ENCODE measurements around the gene SIAH1.
A peak's percentile ranks its signal among the peaks of the same experiment; 100 is the strongest.

SIAH1 gene

GRCh38 chr16:48385253-48386150 lies at the start of gene SIAH1:
TSS of gene SIAH1 (minus strand) at chr16:48385413. CDS start at chr16:48362428, 22,985 bp downstream.
- H3K4me3 ChIP-seq, result peak within 1 kb of the TSS; percentile 88 to 89
- intact Hi-C loops (cut with DNase I; ENCODE audit: low total_unique reads), result no loop called here
- DNase-seq, result peak; percentile 82 to 91

GRCh38 chr16:48434653-48435317 lies 49.6 kb upstream of the SIAH1 start:
- Histone ChIP-seq H3K4me3 (no peak overlapping the region), H3K9me3 (no peaks in the 10 kb centered on the region), H3K4me1 (no peaks in the 10 kb centered on the region), H3K27ac (no peak overlapping the region), H3K27me3 (no peaks in the 10 kb centered on the region), H3K36me3 (no peaks in the 10 kb centered on the region)
- DNase-seq, result no peak
- intact Hi-C loops (cut with DNase I; ENCODE audit: low total_unique reads), result no loop called here
- no peak for TF ChIP-seq CTCF (IDR thresholded peaks at IDR 0.05)

More at GRCh38 chr16:48385253-48386150, at the start of gene SIAH1:
- TF ChIP-seq CTCF (IDR thresholded peaks at IDR 0.05), result no peak
- Histone ChIP-seq H3K27ac (peak within 1 kb of the TSS; percentile 93 to 100), H3K36me3 (no peaks in the 10 kb centered on the region), H3K27me3 (no peaks in the 10 kb centered on the region), H3K9me3 (no peaks in the 10 kb centered on the region), H3K4me1 (peaks cover 0 to 49% (median 28%) of the 10 kb centered on the region in 4 donors)

- intact Hi-C loops (cut with DNase I; ENCODE audit: low total_unique reads), result no loop called here
- no peaks in the 10 kb centered on the region for H3K27me3 ChIP-seq
- no peaks in the 10 kb centered on the region for H3K36me3 ChIP-seq
- no peaks in the 10 kb centered on the region for H3K9me3 ChIP-seq
- no peak overlapping the region for H3K27ac ChIP-seq
- no peak overlapping the region for H3K4me3 ChIP-seq
- DNase-seq, result no peak
- TF ChIP-seq CTCF (IDR thresholded peaks at IDR 0.05), result no peak
- H3K4me1 ChIP-seq, result no peaks in the 10 kb centered on the region
Measured at GRCh38 chr16:48433850-48434530, 48.8 kb upstream of the SIAH1 start.

GRCh38 chr16:48433116-48433849 lies 48.1 kb upstream of the SIAH1 start:
- H3K27me3 ChIP-seq, result no peaks in the 10 kb centered on the region
- TF ChIP-seq CTCF (IDR thresholded peaks at IDR 0.05), result no peak
- H3K4me1 ChIP-seq, result no peaks in the 10 kb centered on the region
- H3K36me3 ChIP-seq, result no peaks in the 10 kb centered on the region
- intact Hi-C loops (cut with DNase I; ENCODE audit: low total_unique reads), result no loop called here
- H3K9me3 ChIP-seq, result no peaks in the 10 kb centered on the region
- no peak for DNase-seq
- no peak overlapping the region for H3K27ac ChIP-seq
- no peak overlapping the region for H3K4me3 ChIP-seq

GRCh38 chr16:48432136-48432535 lies 46.9 kb upstream of the SIAH1 start:
- intact Hi-C loops (cut with DNase I; ENCODE audit: low total_unique reads), result no loop called here
- H3K36me3 ChIP-seq, result no peaks in the 10 kb centered on the region
- no peak for TF ChIP-seq CTCF (IDR thresholded peaks at IDR 0.05)
- DNase-seq, result no peak
- no peak overlapping the region for H3K27ac ChIP-seq
- H3K27me3 ChIP-seq, result no peaks in the 10 kb centered on the region
- no peaks in the 10 kb centered on the region for H3K9me3 ChIP-seq
- no peak overlapping the region for H3K4me3 ChIP-seq
- no peaks in the 10 kb centered on the region for H3K4me1 ChIP-seq

All from tibial artery (tissue), 4 donors.